BLaER1 treated with 17β-estradiol and CSF1 and Interleukin-3, amounts not matched to agents 10 nM and 100 nM (cell line): Measurements from ENCODE around the gene FAM72C.
"Not testable (repeated sequence)": the region's sequence is repeated elsewhere in the genome, so short reads cannot be mapped to it uniquely, and the experiment has no call there.

ENCODE experiments used
- H3K27ac ChIP-seq, 11 experiments: shearing (Covaris generic); formaldehyde crosslinking; 2 replicates each; pipeline ENCODE4 v1.8.1; 2022
- H3K27me3 ChIP-seq, 11 experiments: shearing (Covaris generic); formaldehyde crosslinking; 2 replicates each; pipeline ENCODE4 v1.8.1; 2022
- H3K36me3 ChIP-seq, 11 experiments: shearing (Covaris generic); formaldehyde crosslinking; 2 replicates each; pipeline ENCODE4 v1.8.1; 2022
- H3K4me1 ChIP-seq, 10 experiments: shearing (Covaris generic); formaldehyde crosslinking; 2 replicates each; pipeline ENCODE4 v1.8.1; 2022
- H3K4me2 ChIP-seq, 11 experiments: shearing (Covaris generic); formaldehyde crosslinking; 2 replicates each; pipeline ENCODE4 v1.8.1; 2022
- H3K4me3 ChIP-seq, 10 experiments: shearing (Covaris generic); formaldehyde crosslinking; 2 replicates each; pipeline ENCODE4 v1.8.1; 2022
- H3K9ac ChIP-seq, 11 experiments: shearing (Covaris generic); formaldehyde crosslinking; 2 replicates each; pipeline ENCODE4 v1.8.1; 2022
- H3K9me3 ChIP-seq, 11 experiments: shearing (Covaris generic); formaldehyde crosslinking; replicated peaks in 1 of 11; 2 replicates each; pipeline ENCODE4 v1.8.1; 2022
- H4K20me1 ChIP-seq, 11 experiments: shearing (Covaris generic); formaldehyde crosslinking; 2 replicates each; pipeline ENCODE4 v1.8.1; 2022

Gene FAM72C

DNA sequence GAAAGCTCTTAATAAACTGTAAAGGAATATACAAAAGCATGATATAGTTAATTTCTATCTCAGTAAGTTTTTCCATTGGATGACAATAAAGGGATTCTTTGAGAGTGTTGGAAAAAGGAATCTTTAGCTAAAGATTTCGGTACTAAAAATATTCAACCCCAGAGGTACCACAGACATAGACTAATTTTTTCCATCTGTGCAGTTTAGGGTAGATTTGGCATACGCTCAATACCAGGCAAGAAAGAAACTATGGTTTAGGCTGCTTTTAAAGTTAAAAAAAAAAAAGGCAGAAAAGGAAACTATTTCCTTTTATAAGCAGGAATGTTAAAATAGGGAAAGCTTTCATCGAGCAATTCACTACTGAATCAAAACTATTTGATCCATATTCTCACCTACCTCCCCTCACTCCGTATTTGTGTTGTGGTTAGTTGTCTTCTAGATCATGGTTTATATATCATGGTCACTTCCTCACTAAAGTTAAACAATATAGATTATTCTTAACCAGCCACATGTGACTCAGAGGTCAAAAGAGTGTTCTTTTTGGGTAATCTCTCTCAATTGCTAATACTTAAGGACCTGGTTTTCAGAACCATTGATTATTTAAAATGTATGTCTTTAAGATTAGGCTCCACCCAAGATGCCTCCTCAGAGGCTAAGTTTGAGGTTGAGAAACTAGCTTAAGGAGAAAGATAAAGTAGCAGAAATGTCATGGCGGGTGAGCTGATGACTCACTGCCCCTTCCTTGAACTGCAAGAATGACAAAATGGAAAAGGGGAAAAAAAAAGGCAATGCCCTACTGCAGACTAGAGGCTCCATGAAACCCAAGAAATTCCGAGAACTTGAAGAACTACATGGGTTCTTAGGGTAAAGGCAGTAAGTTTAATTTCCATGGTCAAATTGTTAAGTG is 20.0 kb downstream of the FAM72C start:
- H3K4me3 ChIP-seq, H3K27ac ChIP-seq, H3K27me3 ChIP-seq, H3K36me3 ChIP-seq, H3K4me1 ChIP-seq, H3K9ac ChIP-seq, H3K4me2 ChIP-seq, H3K9me3 ChIP-seq, H4K20me1 ChIP-seq: not testable (repeated sequence)

- not testable (repeated sequence) for H3K4me2 ChIP-seq, H3K27ac ChIP-seq, H4K20me1 ChIP-seq, H3K9me3 ChIP-seq, H3K9ac ChIP-seq, H3K4me1 ChIP-seq, H3K36me3 ChIP-seq, H3K27me3 ChIP-seq, H3K4me3 ChIP-seq
Observed at GRCh38 chr1:143947749-143948148, 24.0 kb downstream of the FAM72C start.

- not testable (repeated sequence) for H3K27me3 ChIP-seq, H3K9ac ChIP-seq, H3K27ac ChIP-seq, H3K36me3 ChIP-seq, H3K4me1 ChIP-seq, H3K9me3 ChIP-seq, H3K4me3 ChIP-seq, H4K20me1 ChIP-seq, H3K4me2 ChIP-seq
Observed at GRCh38 chr1:143945253-143945652, 26.5 kb downstream of the FAM72C start.

GRCh38 chr1:143944576-143945240 is 27.1 kb downstream of the FAM72C start:
- not testable (repeated sequence) for H3K4me3 ChIP-seq, H3K9ac ChIP-seq, H3K9me3 ChIP-seq, H3K4me1 ChIP-seq, H3K27me3 ChIP-seq, H3K27ac ChIP-seq, H4K20me1 ChIP-seq, H3K36me3 ChIP-seq, H3K4me2 ChIP-seq

DNA sequence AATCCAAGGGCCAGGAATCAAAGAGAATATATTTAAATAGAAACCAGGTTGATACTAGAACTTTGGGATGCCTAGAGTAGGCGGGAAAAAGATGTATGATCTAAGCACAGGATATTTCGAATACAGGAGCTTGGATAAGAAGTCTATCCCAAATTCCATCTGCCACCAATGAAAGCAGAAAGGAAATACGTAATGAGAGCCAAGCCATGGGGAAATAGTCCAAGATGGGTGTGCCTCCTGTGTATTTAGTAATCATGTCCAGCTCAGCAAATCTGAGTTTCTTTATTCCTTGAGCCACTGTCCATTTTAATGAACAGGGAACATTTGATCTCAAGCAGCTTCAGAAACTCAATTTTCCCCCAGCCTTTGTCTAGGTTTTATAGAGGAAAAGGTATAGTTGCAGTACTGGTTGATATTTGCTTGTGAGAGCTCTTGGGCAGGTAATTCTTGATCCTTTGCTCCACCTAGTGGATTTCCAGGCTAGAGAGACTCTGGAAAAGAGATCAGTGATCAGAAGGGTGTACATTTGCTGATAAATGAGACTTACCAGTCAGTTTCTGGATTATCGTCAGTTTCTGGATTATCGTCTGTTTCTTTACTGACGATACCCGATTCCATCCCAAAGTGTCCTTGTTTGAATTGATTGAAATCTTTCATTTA is 28.3 kb downstream of the FAM72C start:
- not testable (repeated sequence) for H4K20me1 ChIP-seq, H3K27me3 ChIP-seq, H3K4me1 ChIP-seq, H3K36me3 ChIP-seq, H3K4me2 ChIP-seq, H3K4me3 ChIP-seq, H3K27ac ChIP-seq, H3K9me3 ChIP-seq, H3K9ac ChIP-seq

DNA sequence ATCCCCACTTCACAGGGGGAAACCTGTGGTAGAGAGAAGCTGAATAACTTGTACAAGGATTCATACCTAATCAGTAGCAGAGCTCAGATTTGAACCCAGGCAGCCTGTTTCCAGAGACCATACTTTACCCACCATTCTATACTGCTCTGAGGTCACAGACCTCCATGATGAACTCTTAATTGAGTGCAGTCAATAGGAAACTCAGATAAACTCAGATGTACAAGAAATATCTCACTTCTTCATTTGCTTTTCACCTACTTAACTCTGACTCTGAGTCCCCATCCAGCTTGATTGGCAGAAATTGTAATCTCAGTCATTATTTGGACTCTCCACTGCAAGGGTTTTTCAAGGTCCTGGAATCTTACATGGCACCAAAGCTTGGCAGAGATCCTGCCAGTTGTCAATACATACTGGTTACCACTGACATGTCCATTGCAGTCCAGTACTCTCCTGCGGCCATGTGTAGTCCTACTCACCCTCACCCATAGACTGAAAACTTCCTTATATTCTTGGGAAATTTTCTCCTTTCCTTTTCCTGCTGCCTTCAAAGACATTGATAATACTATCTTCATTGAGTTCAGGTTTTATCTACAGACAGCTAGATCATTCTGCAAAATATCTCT is 29.4 kb downstream of the FAM72C start:
- not testable (repeated sequence) for H3K9ac ChIP-seq, H3K9me3 ChIP-seq, H4K20me1 ChIP-seq, H3K4me1 ChIP-seq, H3K4me3 ChIP-seq, H3K36me3 ChIP-seq, H3K27me3 ChIP-seq, H3K27ac ChIP-seq, H3K4me2 ChIP-seq

- H3K27ac ChIP-seq, H3K9me3 ChIP-seq, H4K20me1 ChIP-seq, H3K36me3 ChIP-seq, H3K9ac ChIP-seq, H3K27me3 ChIP-seq, H3K4me1 ChIP-seq, H3K4me3 ChIP-seq, H3K4me2 ChIP-seq: not testable (repeated sequence)
Observed at GRCh38 chr1:143939666-143940065, 32.1 kb downstream of the FAM72C start.

- H3K4me2 ChIP-seq, H3K4me3 ChIP-seq, H4K20me1 ChIP-seq, H3K27me3 ChIP-seq, H3K36me3 ChIP-seq, H3K9ac ChIP-seq, H3K9me3 ChIP-seq, H3K27ac ChIP-seq, H3K4me1 ChIP-seq: not testable (repeated sequence)
Observed at GRCh38 chr1:143938922-143939321, 32.9 kb downstream of the FAM72C start.

DNA sequence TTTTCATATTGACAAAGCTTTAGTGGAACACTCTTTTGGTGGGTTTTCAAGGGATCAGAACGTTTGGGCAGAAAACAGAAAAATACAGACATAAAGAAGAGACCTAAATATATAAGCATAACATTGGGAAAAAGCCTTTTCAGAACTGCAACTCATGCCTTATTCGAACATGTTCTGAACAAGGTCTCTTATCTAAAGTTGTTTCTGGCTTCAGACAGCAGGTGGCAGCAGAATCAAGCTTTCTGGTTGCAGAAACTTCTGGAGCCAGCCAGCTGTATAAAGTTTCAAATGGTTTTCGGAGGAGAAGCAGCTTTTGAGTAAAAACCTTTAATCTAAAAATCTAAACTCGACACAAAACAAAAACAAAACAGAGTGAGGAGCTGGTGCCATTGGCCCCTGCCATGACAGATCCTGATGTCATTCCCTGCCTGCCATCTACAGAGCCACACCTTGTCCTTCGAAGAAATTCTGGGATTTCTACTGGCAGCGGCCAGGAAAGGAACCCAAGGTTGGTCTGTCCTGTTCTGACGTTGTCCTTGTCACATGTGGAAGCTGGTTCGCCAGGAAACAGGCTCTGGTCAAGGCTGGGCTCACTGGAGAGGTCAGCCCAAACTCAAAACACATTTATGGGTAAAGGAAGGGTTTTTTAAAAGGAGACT is 35.2 kb downstream of the FAM72C start:
- H3K27me3 ChIP-seq, H3K4me3 ChIP-seq, H3K27ac ChIP-seq, H3K9ac ChIP-seq, H3K36me3 ChIP-seq, H4K20me1 ChIP-seq, H3K4me1 ChIP-seq, H3K9me3 ChIP-seq, H3K4me2 ChIP-seq: not testable (repeated sequence)

- not testable (repeated sequence) for H3K4me3 ChIP-seq, H3K4me1 ChIP-seq, H4K20me1 ChIP-seq, H3K36me3 ChIP-seq, H3K4me2 ChIP-seq, H3K27ac ChIP-seq, H3K27me3 ChIP-seq, H3K9me3 ChIP-seq, H3K9ac ChIP-seq
Observed at GRCh38 chr1:143919127-143919526, 52.7 kb downstream of the FAM72C start.

DNA sequence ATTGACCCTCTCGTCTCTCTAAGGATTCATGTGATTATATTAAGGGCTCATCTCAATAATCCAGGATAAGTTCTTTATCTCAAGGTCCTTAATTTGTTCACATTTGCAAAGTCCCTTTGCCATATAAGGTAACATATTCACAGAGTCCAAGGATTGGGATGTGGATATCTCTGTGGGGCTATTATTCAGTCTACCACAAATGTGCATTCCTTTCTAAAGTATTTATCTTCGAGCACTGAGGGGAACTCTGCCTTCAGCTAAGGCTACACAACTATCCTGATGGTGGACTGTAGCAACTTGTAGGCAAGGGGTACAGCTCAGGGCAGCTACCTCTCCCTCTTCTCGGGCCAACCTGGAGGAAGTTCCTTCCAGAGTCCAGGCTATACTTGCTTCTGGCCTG is 53.2 kb downstream of the FAM72C start:
- not testable (repeated sequence) for H3K9me3 ChIP-seq, H3K9ac ChIP-seq, H3K4me3 ChIP-seq, H3K4me1 ChIP-seq, H3K27me3 ChIP-seq, H3K36me3 ChIP-seq, H3K4me2 ChIP-seq, H3K27ac ChIP-seq, H4K20me1 ChIP-seq

GRCh38 chr1:143913705-143914104 is 58.1 kb downstream of the FAM72C start:
- not testable (repeated sequence) for H3K27me3 ChIP-seq, H3K27ac ChIP-seq, H3K36me3 ChIP-seq, H3K9ac ChIP-seq, H3K4me1 ChIP-seq, H3K9me3 ChIP-seq, H3K4me3 ChIP-seq, H4K20me1 ChIP-seq, H3K4me2 ChIP-seq
